MM.1S (cell line): Measurements from ENCODE around the gene NPR2.

Source experiments
- DNase-seq: peaks from one replicate; pipeline ENCODE4 v3.0.0-alpha.2; 2015
- H2AFZ ChIP-seq: fragments of 300-600 bp; sonication (generic); 2 replicates; pipeline ENCODE4 v1.6.0; 2016; ENCODE audit warnings: antibody characterized with exemption, low read length
- H3F3A ChIP-seq: fragments of 300-600 bp; sonication (generic); 2 replicates; pipeline ENCODE4 v1.6.1; 2016; ENCODE audit warnings: mild to moderate bottlenecking, antibody characterized with exemption, low read length, moderate library complexity, mixed read lengths; ENCODE audit not compliant: insufficient read depth
- H3K27ac ChIP-seq: fragments of 300-600 bp; sonication (generic); 2 replicates; pipeline ENCODE4 v1.5.1; 2016; ENCODE audit warnings: mild to moderate bottlenecking, low read length
- H3K27me3 ChIP-seq: fragments of 300-600 bp; sonication (generic); replicated peaks from 2 replicates; pipeline ENCODE4 v1.6.0; 2016; ENCODE audit warnings: low read length; ENCODE audit not compliant: insufficient read depth
- H3K36me3 ChIP-seq: fragments of 300-600 bp; sonication (generic); replicated peaks from 2 replicates; pipeline ENCODE4 v1.6.1; 2016; ENCODE audit warnings: mild to moderate bottlenecking, low read length, mixed read lengths; ENCODE audit not compliant: insufficient read depth
- H3K4me1 ChIP-seq: fragments of 300-600 bp; sonication (generic); 2 replicates; pipeline ENCODE4 v1.6.1; 2016; ENCODE audit warnings: low read length, mixed read lengths
- H3K4me2 ChIP-seq: fragments of 300-600 bp; sonication (generic); 2 replicates; pipeline ENCODE4 v1.6.0; 2016; ENCODE audit warnings: low read depth, low read length
- H3K4me3 ChIP-seq: fragments of 300-600 bp; sonication (generic); 2 replicates; pipeline ENCODE4 v1.5.1; 2016; ENCODE audit warnings: low read length, mixed read lengths
- H3K79me2 ChIP-seq: fragments of 300-600 bp; sonication (generic); 2 replicates; pipeline ENCODE4 v1.6.1; 2016; ENCODE audit warnings: mixed run types, low read length, mixed read lengths
- H3K9ac ChIP-seq: fragments of 300-600 bp; sonication (generic); 2 replicates; pipeline ENCODE4 v1.6.1; 2016; ENCODE audit warnings: low read length, mixed read lengths
- H3K9me2 ChIP-seq: fragments of 300-600 bp; sonication (generic); replicated peaks from 2 replicates; pipeline ENCODE4 v1.6.1; 2016; ENCODE audit warnings: mild to moderate bottlenecking, low read length, mixed read lengths; ENCODE audit not compliant: insufficient read depth
- H3K9me3 ChIP-seq: fragments of 300-600 bp; sonication (generic); replicated peaks from 2 replicates; pipeline ENCODE4 v1.6.1; 2016; ENCODE audit warnings: mild to moderate bottlenecking, low read length, mixed read lengths; ENCODE audit not compliant: insufficient read depth
- H4K20me1 ChIP-seq: fragments of 300-600 bp; sonication (generic); 2 replicates; pipeline ENCODE4 v1.6.1; 2016; ENCODE audit warnings: mild to moderate bottlenecking, low read length, moderate library complexity, mixed read lengths; ENCODE audit not compliant: insufficient read depth
- CTCF ChIP-seq: fragments of 300-600 bp; sonication (generic); IDR thresholded peaks from 2 replicates; pipeline ENCODE4 v1.5.1; 2016; ENCODE audit warnings: antibody characterized with exemption, low read length, mixed read lengths
- EZH2 ChIP-seq: fragments of 300-600 bp; sonication (generic); optimal IDR thresholded peaks from 2 replicates; pipeline ENCODE3; 2017; ENCODE audit warnings: low read depth, mild to moderate bottlenecking, antibody characterized with exemption, low read length, mixed read lengths
- EZH2phosphoT487 ChIP-seq: fragments of 300-600 bp; sonication (generic); IDR thresholded peaks from 2 replicates; pipeline ENCODE4 v1.6.1; 2018; ENCODE audit warnings: antibody characterized with exemption, low read length

The NPR2 gene

GRCh38 chr9:35760651-35761050 is 30.7 kb upstream of the NPR2 start:
- H3K36me3 ChIP-seq, result no peaks in the 10 kb centered on the region
- no peaks in the 10 kb centered on the region for H4K20me1 ChIP-seq
- no peak overlapping the region for H3K4me2 ChIP-seq
- H3F3A ChIP-seq, result peaks cover 13% of the 10 kb centered on the region; the same call in 1 of the 2 replicates
- no peaks in the 10 kb centered on the region for H3K9me3 ChIP-seq
- H2AFZ ChIP-seq, result no peak overlapping the region
- H3K4me1 ChIP-seq, result peaks cover 20% of the 10 kb centered on the region
- TF ChIP-seq EZH2phosphoT487 (no peak), EZH2 (no peak), CTCF (no peak)
- peaks cover 69% of the 10 kb centered on the region for H3K79me2 ChIP-seq
- H3K27me3 ChIP-seq, result no peaks in the 10 kb centered on the region
- no peaks in the 10 kb centered on the region for H3K9me2 ChIP-seq
- no peak overlapping the region for H3K4me3 ChIP-seq
- H3K27ac ChIP-seq, result no peak overlapping the region
- DNase-seq, result no peak
- H3K9ac ChIP-seq, result no peak overlapping the region

GRCh38 chr9:35763181-35763580 is 28.2 kb upstream of the NPR2 start:
- H3K36me3 ChIP-seq, result no peaks in the 10 kb centered on the region
- no peak overlapping the region for H3K4me2 ChIP-seq
- H3K79me2 ChIP-seq, result peaks cover 63% of the 10 kb centered on the region
- TF ChIP-seq EZH2, result no peak
- no peak for TF ChIP-seq CTCF
- TF ChIP-seq EZH2phosphoT487, result no peak
- H3K27ac ChIP-seq, result no peak overlapping the region
- no peak overlapping the region for H3K4me3 ChIP-seq
- H3K4me1 ChIP-seq, result peaks cover 10% of the 10 kb centered on the region; the same call in 1 of the 2 replicates
- H2AFZ ChIP-seq, result no peak overlapping the region
- H3K27me3 ChIP-seq, result no peaks in the 10 kb centered on the region
- H3K9me3 ChIP-seq, result no peaks in the 10 kb centered on the region
- H3F3A ChIP-seq, result no peaks in the 10 kb centered on the region
- no peak for DNase-seq
- H4K20me1 ChIP-seq, result no peaks in the 10 kb centered on the region
- H3K9ac ChIP-seq, result no peak overlapping the region
- no peaks in the 10 kb centered on the region for H3K9me2 ChIP-seq

- Histone ChIP-seq H3K9me2 (no peaks in the 10 kb centered on the region), H3K27me3 (no peaks in the 10 kb centered on the region), H3K4me3 (no peak overlapping the region), H3F3A (no peaks in the 10 kb centered on the region), H4K20me1 (no peaks in the 10 kb centered on the region), H3K4me1 (peaks cover 5% of the 10 kb centered on the region; the same call in 1 of the 2 replicates), H2AFZ (no peak overlapping the region), H3K79me2 (peaks cover 62% of the 10 kb centered on the region), H3K4me2 (no peak overlapping the region), H3K27ac (no peak overlapping the region), H3K36me3 (no peaks in the 10 kb centered on the region), H3K9me3 (no peaks in the 10 kb centered on the region), H3K9ac (no peak overlapping the region)
- DNase-seq, result no peak
- no peak for TF ChIP-seq CTCF
- no peak for TF ChIP-seq EZH2
These were observed 27.6 kb upstream of the NPR2 start for GRCh38 chr9:35763803-35764202.
